GM18526 (cell line): ENCODE measurements around the gene SLC20A1.

ENCODE experiments used
- POLR2A ChIP-seq: IDR thresholded peaks from 3 replicates; pipeline ENCODE4 v1.6.1; 2011; ENCODE audit not compliant: insufficient read length; ENCODE audit errors: extremely low read depth

Gene SLC20A1

GRCh38 chr2:112686348-112687217 is 40.8 kb downstream of the SLC20A1 start:
- no peak for TF ChIP-seq POLR2A

- no peak for TF ChIP-seq POLR2A
Observed at GRCh38 chr2:112687522-112687921, 41.8 kb downstream of the SLC20A1 start.

- TF ChIP-seq POLR2A = no peak
Observed at GRCh38 chr2:112688086-112688880, 42.5 kb downstream of the SLC20A1 start.

GRCh38 chr2:112690853-112691401 is 45.2 kb downstream of the SLC20A1 start:
- TF ChIP-seq POLR2A = no peak

- no peak for TF ChIP-seq POLR2A
Observed at GRCh38 chr2:112691881-112692281, 46.1 kb downstream of the SLC20A1 start.

- TF ChIP-seq POLR2A = no peak
Observed at GRCh38 chr2:112692495-112692911, 46.8 kb downstream of the SLC20A1 start.

- no peak for TF ChIP-seq POLR2A
Observed at GRCh38 chr2:112692918-112693317, 47.2 kb downstream of the SLC20A1 start.

GRCh38 chr2:112693596-112693995 is 47.9 kb downstream of the SLC20A1 start:
- no peak for TF ChIP-seq POLR2A

GRCh38 chr2:112694182-112694581 is 48.4 kb downstream of the SLC20A1 start:
- TF ChIP-seq POLR2A = no peak

- no peak for TF ChIP-seq POLR2A
Observed at GRCh38 chr2:112698834-112699515, 53.2 kb downstream of the SLC20A1 start.

GRCh38 chr2:112699984-112700667 is 54.4 kb downstream of the SLC20A1 start:
- TF ChIP-seq POLR2A = no peak

- TF ChIP-seq POLR2A = no peak
Observed at GRCh38 chr2:112701052-112701451, 55.3 kb downstream of the SLC20A1 start.

GRCh38 chr2:112703684-112704083 is 57.9 kb downstream of the SLC20A1 start:
- TF ChIP-seq POLR2A = no peak

GRCh38 chr2:112705575-112705974 is 59.8 kb downstream of the SLC20A1 start:
- TF ChIP-seq POLR2A = no peak
